Skin epidermis (tissue), 12 donors: ENCODE measurements around the gene SNX19.
"Not testable (repeated sequence)": the region's sequence is repeated elsewhere in the genome, so short reads cannot be mapped to it uniquely, and the experiment has no call there.

Experiments
- H3K27ac ChIP-seq, 21 experiments: fragments of 200-600 bp; sonication (generic) in 11 of 21; one replicate each; pipeline ENCODE4 v1.5.0; 2020; ENCODE audit warnings: mild to moderate bottlenecking in 3 of 21, inconsistent platforms in 2 of 21, moderate library complexity in 2 of 21
- H3K4me3 ChIP-seq, 7 experiments: fragments of 200-600 bp; sonication (generic) in 2 of 7; one replicate each; pipeline ENCODE4 v1.5.0; 2020; ENCODE audit warnings: inconsistent platforms in 2 of 7, mild to moderate bottlenecking in 2 of 7, moderate library complexity in 1 of 7

The SNX19 gene

GRCh38 chr11:130916238-130916855 is at the start of gene SNX19:
SNX19 (minus strand) TSS chr11:130916479; CDS start chr11:130915939, 540 bp downstream.
- Histone ChIP-seq H3K4me3 (peak within 1 kb of the TSS; percentile 80 to 98 (median 88)), H3K27ac (peak within 1 kb of the TSS; percentile 78 to 99 (median 91))

- H3K27ac ChIP-seq: peak overlapping the region in 10 of 21 experiments; percentile 11 to 82 (median 62)
- H3K4me3 ChIP-seq: no peak overlapping the region
These were observed 47.9 kb upstream of the SNX19 start for GRCh38 chr11:130964058-130964792.

GRCh38 chr11:130947889-130948288 is 31.6 kb upstream of the SNX19 start:
- H3K27ac ChIP-seq: peak overlapping the region in 15 of 21 experiments; percentile 9 to 83 (median 51)
- peak overlapping the region in 1 of 7 experiments; percentile 17 for H3K4me3 ChIP-seq

GRCh38 chr11:130947481-130947880 is 31.2 kb upstream of the SNX19 start:
- Histone ChIP-seq H3K27ac (peak overlapping the region in 14 of 21 experiments; percentile 9 to 83 (median 52)), H3K4me3 (peak overlapping the region in 1 of 7 experiments; percentile 17)

GRCh38 chr11:130947058-130947457 is 30.8 kb upstream of the SNX19 start:
- H3K4me3 ChIP-seq: no peak overlapping the region
- peak overlapping the region in 3 of 21 experiments; percentile 14 to 63 (median 26) for H3K27ac ChIP-seq

GRCh38 chr11:130945896-130946295 is 29.6 kb upstream of the SNX19 start:
- Histone ChIP-seq H3K27ac (no peak overlapping the region), H3K4me3 (no peak overlapping the region)

GRCh38 chr11:130940706-130941105 is 24.4 kb upstream of the SNX19 start:
- Histone ChIP-seq H3K4me3 (no peak overlapping the region), H3K27ac (no peak overlapping the region)

- Histone ChIP-seq H3K27ac (no peak overlapping the region), H3K4me3 (no peak overlapping the region)
These were observed 20.8 kb upstream of the SNX19 start for GRCh38 chr11:130937051-130937450.

GRCh38 chr11:130932086-130932712 is 15.9 kb upstream of the SNX19 start:
- Histone ChIP-seq H3K27ac (no peak overlapping the region), H3K4me3 (no peak overlapping the region)

- Histone ChIP-seq H3K27ac (no peak overlapping the region), H3K4me3 (no peak overlapping the region)
These were observed 8.5 kb upstream of the SNX19 start for GRCh38 chr11:130924750-130925149.

- H3K4me3 ChIP-seq, H3K27ac ChIP-seq: not testable (repeated sequence)
These were observed 4.3 kb upstream of the SNX19 start for GRCh38 chr11:130920612-130921011.

- Histone ChIP-seq H3K4me3 (no peak overlapping the region), H3K27ac (no peak overlapping the region)
These were observed 1.8 kb upstream of the SNX19 start for GRCh38 chr11:130918081-130918480.

GRCh38 chr11:130916910-130917309 is 631 bp upstream of the SNX19 start:
- Histone ChIP-seq H3K27ac (peak overlapping the region in 16 of 21 experiments; percentile 82 to 99 (median 92)), H3K4me3 (peak overlapping the region; percentile 80 to 98 (median 88))

- Histone ChIP-seq H3K4me3 (peak overlapping the region; percentile 80 to 98 (median 88)), H3K27ac (peak overlapping the region; percentile 78 to 99 (median 91))
These were observed 559 bp downstream of the SNX19 start for GRCh38 chr11:130915603-130916237.

- no peak overlapping the region for H3K27ac ChIP-seq
These were observed 3.0 kb downstream of the SNX19 start for GRCh38 chr11:130913268-130913667.

GRCh38 chr11:130912552-130912951 is 3.7 kb downstream of the SNX19 start:
- Histone ChIP-seq H3K27ac (no peak overlapping the region), H3K4me3 (no peak overlapping the region)

More at GRCh38 chr11:130913268-130913667, 3.0 kb downstream of the SNX19 start:
- H3K4me3 ChIP-seq: no peak overlapping the region

GRCh38 chr11:130911306-130911705 is 5.0 kb downstream of the SNX19 start:
- Histone ChIP-seq H3K27ac (no peak overlapping the region), H3K4me3 (no peak overlapping the region)

- Histone ChIP-seq H3K4me3 (no peak overlapping the region), H3K27ac (peak overlapping the region in 1 of 21 experiments; percentile 13)
These were observed 6.6 kb downstream of the SNX19 start for GRCh38 chr11:130909650-130910049.

- peak overlapping the region in 1 of 21 experiments; percentile 10 for H3K27ac ChIP-seq
- no peak overlapping the region for H3K4me3 ChIP-seq
These were observed 7.3 kb downstream of the SNX19 start for GRCh38 chr11:130908770-130909625.
